SU-DHL-6 (cell line): Measurements from ENCODE around the gene PADI2.

ENCODE experiments used
- EZH2phosphoT487 ChIP-seq: fragments of 200-600 bp; sonication (generic), shearing (Covaris generic); conservative IDR thresholded peaks from 2 replicates; pipeline ENCODE4 v1.6.1; 2018; ENCODE audit warnings: mild to moderate bottlenecking, antibody characterized with exemption, low read length, moderate library complexity, mixed read lengths
- TF ChIP-seq, protein P1 (sequence below): fragments of 200-600 bp; sonication (generic); IDR thresholded peaks from one replicate; pipeline ENCODE4 v1.5.1; 2017; ENCODE audit warnings: antibody characterized with exemption, mild to moderate bottlenecking, low read length, moderate library complexity; ENCODE audit not compliant: insufficient read depth, poor library complexity, severe bottlenecking

GRCh38 chr1:17143760-17144159 lies 24.5 kb upstream of the PADI2 start:
- TF ChIP-seq, protein P1, sequence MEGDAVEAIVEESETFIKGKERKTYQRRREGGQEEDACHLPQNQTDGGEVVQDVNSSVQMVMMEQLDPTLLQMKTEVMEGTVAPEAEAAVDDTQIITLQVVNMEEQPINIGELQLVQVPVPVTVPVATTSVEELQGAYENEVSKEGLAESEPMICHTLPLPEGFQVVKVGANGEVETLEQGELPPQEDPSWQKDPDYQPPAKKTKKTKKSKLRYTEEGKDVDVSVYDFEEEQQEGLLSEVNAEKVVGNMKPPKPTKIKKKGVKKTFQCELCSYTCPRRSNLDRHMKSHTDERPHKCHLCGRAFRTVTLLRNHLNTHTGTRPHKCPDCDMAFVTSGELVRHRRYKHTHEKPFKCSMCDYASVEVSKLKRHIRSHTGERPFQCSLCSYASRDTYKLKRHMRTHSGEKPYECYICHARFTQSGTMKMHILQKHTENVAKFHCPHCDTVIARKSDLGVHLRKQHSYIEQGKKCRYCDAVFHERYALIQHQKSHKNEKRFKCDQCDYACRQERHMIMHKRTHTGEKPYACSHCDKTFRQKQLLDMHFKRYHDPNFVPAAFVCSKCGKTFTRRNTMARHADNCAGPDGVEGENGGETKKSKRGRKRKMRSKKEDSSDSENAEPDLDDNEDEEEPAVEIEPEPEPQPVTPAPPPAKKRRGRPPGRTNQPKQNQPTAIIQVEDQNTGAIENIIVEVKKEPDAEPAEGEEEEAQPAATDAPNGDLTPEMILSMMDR: no peak
- TF ChIP-seq EZH2phosphoT487: no peak
